Spinal cord (tissue), 10 donors: ENCODE measurements around the gene ITPRIP. TPM values are rescaled to one million over a fixed set of nuclear protein-coding genes. Genes with fewer than 3 reads are reported as not detected.

Experiments
- DNase-seq, 6 donors: peaks; one replicate each; pipeline versions ENCODE4 v3.0.0 to v3.0.0-alpha.2; 2013 to 2015; ENCODE audit warnings: low spot score in 6 of 6, low read depth in 4 of 6
- H3K27ac ChIP-seq: one replicate; pipeline ENCODE4 v1.5.1; 2013; ENCODE audit warnings: low read depth, low read length, control low read depth
- H3K27me3 ChIP-seq: one replicate; pipeline ENCODE4 v1.6.1; 2013; ENCODE audit warnings: low read length; ENCODE audit not compliant: control insufficient read depth, insufficient read depth
- H3K36me3 ChIP-seq: one replicate; pipeline ENCODE4 v1.6.1; 2013; ENCODE audit warnings: low read length; ENCODE audit not compliant: control insufficient read depth, insufficient read depth
- H3K4me1 ChIP-seq: one replicate; pipeline ENCODE4 v1.6.1; 2013; ENCODE audit warnings: low read length; ENCODE audit not compliant: control insufficient read depth, insufficient read depth
- H3K4me3 ChIP-seq: one replicate; pipeline ENCODE4 v1.5.1; 2013; ENCODE audit warnings: low read depth, low read length, control low read depth
- H3K9me3 ChIP-seq: one replicate; pipeline ENCODE4 v1.6.1; 2013; ENCODE audit warnings: low read length; ENCODE audit not compliant: control insufficient read depth, insufficient read depth
- WGBS: methylation state at CpG from one replicate; pipeline ENCODE4 v1.1.5; 2013; ENCODE audit warnings: missing lambda C conversion rate; ENCODE audit not compliant: insufficient coverage; 5-methylcytosine and 5-hydroxymethylcytosine counted together
- polyA plus RNA-seq, 2 donors: library from polyadenylated mRNA; unstranded; fragments of 120-200 nt; gene quantifications; one replicate each; pipeline ENCODE4 v1.2.1, GENCODE V29; 2013; ENCODE audit not compliant: insufficient read length in 2 of 2
- total RNA-seq, 2 donors: library from RNA; depleted of rRNA in 1 of 2; stranded (reverse); fragments of 120-200 nt in 1 of 2; fragments of >200 nt in 1 of 2; gene quantifications; one replicate each; pipeline versions ENCODE4 v1.2.3 to v1.2.4, GENCODE V29; 2013 to 2014
- donor health status: healthy.

Gene ITPRIP
- total and polyA plus RNA-seq, 4 donors: 3.1 to 5.7 (median 4.9) TPM

- no peak for DNase-seq
- no peaks in the 10 kb centered on the region for H3K9me3 ChIP-seq
- no peak overlapping the region for H3K4me3 ChIP-seq
- H3K27me3 ChIP-seq: no peaks in the 10 kb centered on the region
- H3K27ac ChIP-seq: no peak overlapping the region
- peaks cover 8% of the 10 kb centered on the region for H3K4me1 ChIP-seq
- 100% methylated on average over 1 of the region's 5 CpGs for WGBS
- no peaks in the 10 kb centered on the region for H3K36me3 ChIP-seq
Observed at GRCh38 chr10:104293781-104294321, 44.4 kb downstream of the ITPRIP start.

- Histone ChIP-seq H3K9me3 (no peaks in the 10 kb centered on the region), H3K27me3 (no peaks in the 10 kb centered on the region), H3K36me3 (no peaks in the 10 kb centered on the region), H3K4me3 (no peak overlapping the region), H3K27ac (no peak overlapping the region), H3K4me1 (peaks cover 8% of the 10 kb centered on the region)
- no peak for DNase-seq
- WGBS: 83% methylated on average over 1 of the region's 2 CpGs
Observed at GRCh38 chr10:104293011-104293410, 45.3 kb downstream of the ITPRIP start.

- Histone ChIP-seq H3K27me3 (no peaks in the 10 kb centered on the region), H3K36me3 (no peaks in the 10 kb centered on the region), H3K4me3 (no peak overlapping the region), H3K27ac (no peak overlapping the region), H3K9me3 (no peaks in the 10 kb centered on the region), H3K4me1 (peaks cover 8% of the 10 kb centered on the region)
- 0% methylated on average over 23 of the region's 26 CpGs for WGBS
- peak; percentile 60 to 97 (median 80) for DNase-seq
Observed at GRCh38 chr10:104291439-104291951, 46.8 kb downstream of the ITPRIP start.

DNA sequence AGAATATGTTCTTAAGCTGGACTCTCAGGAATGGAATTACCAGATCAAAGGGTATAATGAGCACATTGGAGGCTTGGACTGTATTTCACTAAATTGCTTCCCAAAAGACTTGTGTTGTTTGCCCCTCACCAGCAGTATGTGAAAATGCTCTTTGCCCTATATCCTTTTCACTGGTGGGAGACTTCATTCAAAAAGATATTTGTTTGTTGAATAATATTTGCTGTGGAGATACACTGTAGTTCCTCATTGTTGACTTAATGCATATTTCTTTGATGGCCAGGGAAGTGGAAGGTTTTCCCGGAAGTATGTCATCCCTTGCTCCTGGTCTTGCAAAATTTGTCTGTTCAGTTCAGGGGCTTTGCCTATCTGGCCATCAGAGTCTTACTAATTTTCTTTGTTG, 49.9 kb downstream of the ITPRIP start:
- no peaks in the 10 kb centered on the region for H3K27me3 ChIP-seq
- no peaks in the 10 kb centered on the region for H3K36me3 ChIP-seq
- no peak for DNase-seq
- no peak overlapping the region for H3K27ac ChIP-seq
- 100% methylated on average over 1 of the region's 1 CpG for WGBS
- H3K4me1 ChIP-seq: peaks cover 8% of the 10 kb centered on the region
- H3K9me3 ChIP-seq: no peaks in the 10 kb centered on the region
- no peak overlapping the region for H3K4me3 ChIP-seq

DNA sequence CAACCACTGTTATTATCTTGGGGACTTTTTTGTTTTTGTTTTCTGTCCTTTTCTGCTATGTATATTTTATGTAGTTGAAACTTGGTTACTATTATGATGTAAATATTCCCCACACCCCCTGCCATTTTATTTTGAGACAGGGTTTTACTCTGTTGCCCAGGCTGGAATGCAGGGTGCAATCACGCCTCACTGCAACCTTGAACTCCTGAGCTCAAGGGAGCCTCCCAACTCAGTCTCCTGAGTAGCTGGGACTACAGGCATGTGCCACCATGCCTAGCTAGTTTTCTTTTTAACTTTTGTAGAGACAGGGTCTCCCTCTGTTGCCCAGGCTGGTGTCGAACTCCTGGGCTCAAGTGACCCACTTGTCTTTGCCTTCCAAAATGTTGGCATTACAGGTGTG, 51.3 kb downstream of the ITPRIP start:
- Histone ChIP-seq H3K9me3 (no peaks in the 10 kb centered on the region), H3K4me1 (peaks cover 8% of the 10 kb centered on the region), H3K27me3 (no peaks in the 10 kb centered on the region), H3K36me3 (no peaks in the 10 kb centered on the region), H3K4me3 (no peak overlapping the region), H3K27ac (no peak overlapping the region)
- WGBS: 87% methylated on average over 2 of the region's 2 CpGs
- no peak for DNase-seq

DNA sequence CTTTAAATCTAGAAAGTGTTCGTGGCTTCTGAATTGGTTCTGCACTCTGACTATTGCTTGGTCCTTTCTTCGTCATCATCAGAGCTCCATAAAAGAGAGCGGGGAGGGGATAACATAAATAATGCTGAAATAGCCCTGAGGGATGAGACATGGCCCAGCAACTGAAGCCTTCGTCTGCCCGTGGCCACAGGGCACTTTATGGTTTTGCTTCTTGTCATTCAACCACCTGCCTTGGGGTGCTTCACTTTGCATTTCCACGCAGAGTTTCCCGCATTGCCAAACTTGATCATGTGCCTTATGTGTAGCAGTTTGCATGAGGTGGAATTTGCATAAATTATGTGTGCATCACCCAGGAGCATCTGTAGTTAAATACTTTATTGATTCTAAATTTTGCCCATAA, 53.4 kb downstream of the ITPRIP start:
- no peaks in the 10 kb centered on the region for H3K36me3 ChIP-seq
- 78% methylated on average over 5 of the region's 7 CpGs for WGBS
- no peak overlapping the region for H3K27ac ChIP-seq
- H3K27me3 ChIP-seq: no peaks in the 10 kb centered on the region
- no peak for DNase-seq
- no peaks in the 10 kb centered on the region for H3K4me1 ChIP-seq
- H3K4me3 ChIP-seq: no peak overlapping the region
- no peaks in the 10 kb centered on the region for H3K9me3 ChIP-seq

DNA sequence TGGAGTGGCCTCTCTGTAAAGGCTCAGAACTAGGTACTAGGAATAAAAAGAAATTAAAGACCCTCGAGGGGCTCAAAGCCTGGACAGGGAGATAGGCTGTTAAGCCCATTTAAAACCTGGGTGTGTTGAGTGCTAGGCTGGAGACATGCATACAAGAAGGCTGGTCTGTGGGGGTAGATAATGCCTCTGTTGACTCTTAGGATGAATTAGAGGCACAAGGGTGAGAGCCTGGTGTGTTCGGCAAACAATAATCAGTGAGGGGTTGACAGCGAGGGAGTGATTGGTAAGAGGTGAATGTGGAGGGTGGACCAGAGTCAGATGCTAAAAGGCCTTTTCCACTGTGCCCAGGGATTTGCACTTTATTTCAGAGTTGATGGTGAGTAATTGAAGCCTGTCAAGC, 56.6 kb downstream of the ITPRIP start:
- no peaks in the 10 kb centered on the region for H3K36me3 ChIP-seq
- H3K27ac ChIP-seq: no peak overlapping the region
- no peak overlapping the region for H3K4me3 ChIP-seq
- DNase-seq: no peak
- no peaks in the 10 kb centered on the region for H3K4me1 ChIP-seq
- H3K27me3 ChIP-seq: no peaks in the 10 kb centered on the region
- H3K9me3 ChIP-seq: no peaks in the 10 kb centered on the region
- 81% methylated on average over 3 of the region's 3 CpGs for WGBS

- Histone ChIP-seq H3K27ac (no peak overlapping the region), H3K27me3 (peaks cover 9% of the 10 kb centered on the region), H3K36me3 (no peaks in the 10 kb centered on the region), H3K4me1 (peaks cover 8% of the 10 kb centered on the region), H3K9me3 (no peaks in the 10 kb centered on the region), H3K4me3 (no peak overlapping the region)
- WGBS: no CpG with 5 or more reads among the region's 3 CpGs
- no peak for DNase-seq
Observed at GRCh38 chr10:104279550-104280259, 58.6 kb downstream of the ITPRIP start.

- no CpG with 5 or more reads among the region's 2 CpGs for WGBS
- no peak for DNase-seq
- no peaks in the 10 kb centered on the region for H3K9me3 ChIP-seq
- peaks cover 11% of the 10 kb centered on the region for H3K4me1 ChIP-seq
- H3K27me3 ChIP-seq: peaks cover 18% of the 10 kb centered on the region
- no peak overlapping the region for H3K4me3 ChIP-seq
- H3K36me3 ChIP-seq: no peaks in the 10 kb centered on the region
- no peak overlapping the region for H3K27ac ChIP-seq
Observed at GRCh38 chr10:104277785-104278184, 60.5 kb downstream of the ITPRIP start.

GRCh38 chr10:104276192-104276591, 62.1 kb downstream of the ITPRIP start:
- peaks cover 11% of the 10 kb centered on the region for H3K4me1 ChIP-seq
- no peak for DNase-seq
- H3K9me3 ChIP-seq: no peaks in the 10 kb centered on the region
- H3K27me3 ChIP-seq: peaks cover 18% of the 10 kb centered on the region
- no peak overlapping the region for H3K4me3 ChIP-seq
- 86% methylated on average over 1 of the region's 1 CpG for WGBS
- H3K36me3 ChIP-seq: no peaks in the 10 kb centered on the region
- no peak overlapping the region for H3K27ac ChIP-seq
